HEK293 (cell line): ENCODE data around the gene PUDP.

Experiments used
- OSR2 ChIP-seq: fragments of 450-650 bp; formaldehyde crosslinking; IDR thresholded peaks from 2 replicates; pipeline ENCODE4 v1.5.1; 2016; ENCODE audit warnings: missing biosample characterization, missing genetic modification characterization
- SETDB1 ChIP-seq: IDR thresholded peaks from one replicate; pipeline ENCODE4 v1.6.1; 2017; ENCODE audit warnings: mild to moderate bottlenecking, low read length, moderate library complexity, mixed read lengths; ENCODE audit not compliant: insufficient read length
- ZNF398 ChIP-seq: fragments of 450-650 bp; formaldehyde crosslinking; IDR thresholded peaks from 2 replicates; pipeline ENCODE4 v1.5.1; 2017; ENCODE audit warnings: missing biosample characterization, missing genetic modification characterization
- ZNF449 ChIP-seq: fragments of 450-650 bp; formaldehyde crosslinking; IDR thresholded peaks from 2 replicates; pipeline ENCODE4 v1.5.1; 2017; ENCODE audit warnings: missing biosample characterization, mild to moderate bottlenecking, missing genetic modification characterization, moderate library complexity
- ZNF521 ChIP-seq: fragments of 450-650 bp; formaldehyde crosslinking; IDR thresholded peaks from 2 replicates; pipeline ENCODE4 v1.5.1; 2017; ENCODE audit warnings: missing biosample characterization, mild to moderate bottlenecking, missing genetic modification characterization
- ZNF776 ChIP-seq: fragments of 450-650 bp; formaldehyde crosslinking; IDR thresholded peaks from 2 replicates; pipeline ENCODE4 v1.5.0; 2017; ENCODE audit warnings: missing biosample characterization, missing genetic modification characterization, borderline replicate concordance
- TF ChIP-seq, protein P1 (sequence below): fragments of 450-650 bp; formaldehyde crosslinking; IDR thresholded peaks from 2 replicates; pipeline ENCODE4 v1.5.1; 2016; ENCODE audit warnings: missing biosample characterization, missing genetic modification characterization
- TF ChIP-seq, protein P2 (sequence below): fragments of 450-650 bp; IDR thresholded peaks from 2 replicates; pipeline ENCODE4 v1.5.1; 2018; ENCODE audit warnings: missing biosample characterization, mild to moderate bottlenecking, missing genetic modification characterization

GRCh38 chrX:7068939-7069367 lies 79.0 kb downstream of the PUDP start:
- TF ChIP-seq, protein P1, sequence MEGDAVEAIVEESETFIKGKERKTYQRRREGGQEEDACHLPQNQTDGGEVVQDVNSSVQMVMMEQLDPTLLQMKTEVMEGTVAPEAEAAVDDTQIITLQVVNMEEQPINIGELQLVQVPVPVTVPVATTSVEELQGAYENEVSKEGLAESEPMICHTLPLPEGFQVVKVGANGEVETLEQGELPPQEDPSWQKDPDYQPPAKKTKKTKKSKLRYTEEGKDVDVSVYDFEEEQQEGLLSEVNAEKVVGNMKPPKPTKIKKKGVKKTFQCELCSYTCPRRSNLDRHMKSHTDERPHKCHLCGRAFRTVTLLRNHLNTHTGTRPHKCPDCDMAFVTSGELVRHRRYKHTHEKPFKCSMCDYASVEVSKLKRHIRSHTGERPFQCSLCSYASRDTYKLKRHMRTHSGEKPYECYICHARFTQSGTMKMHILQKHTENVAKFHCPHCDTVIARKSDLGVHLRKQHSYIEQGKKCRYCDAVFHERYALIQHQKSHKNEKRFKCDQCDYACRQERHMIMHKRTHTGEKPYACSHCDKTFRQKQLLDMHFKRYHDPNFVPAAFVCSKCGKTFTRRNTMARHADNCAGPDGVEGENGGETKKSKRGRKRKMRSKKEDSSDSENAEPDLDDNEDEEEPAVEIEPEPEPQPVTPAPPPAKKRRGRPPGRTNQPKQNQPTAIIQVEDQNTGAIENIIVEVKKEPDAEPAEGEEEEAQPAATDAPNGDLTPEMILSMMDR (tag by site-specific recombination) = no peak
- TF ChIP-seq ZNF398 (tag by site-specific recombination) (no peak), OSR2 (no peak), ZNF776 (no peak), ZNF449 (tag by site-specific recombination) (no peak), SETDB1 (no peak), ZNF521 (tag by site-specific recombination) (no peak)
- TF ChIP-seq, protein P2, sequence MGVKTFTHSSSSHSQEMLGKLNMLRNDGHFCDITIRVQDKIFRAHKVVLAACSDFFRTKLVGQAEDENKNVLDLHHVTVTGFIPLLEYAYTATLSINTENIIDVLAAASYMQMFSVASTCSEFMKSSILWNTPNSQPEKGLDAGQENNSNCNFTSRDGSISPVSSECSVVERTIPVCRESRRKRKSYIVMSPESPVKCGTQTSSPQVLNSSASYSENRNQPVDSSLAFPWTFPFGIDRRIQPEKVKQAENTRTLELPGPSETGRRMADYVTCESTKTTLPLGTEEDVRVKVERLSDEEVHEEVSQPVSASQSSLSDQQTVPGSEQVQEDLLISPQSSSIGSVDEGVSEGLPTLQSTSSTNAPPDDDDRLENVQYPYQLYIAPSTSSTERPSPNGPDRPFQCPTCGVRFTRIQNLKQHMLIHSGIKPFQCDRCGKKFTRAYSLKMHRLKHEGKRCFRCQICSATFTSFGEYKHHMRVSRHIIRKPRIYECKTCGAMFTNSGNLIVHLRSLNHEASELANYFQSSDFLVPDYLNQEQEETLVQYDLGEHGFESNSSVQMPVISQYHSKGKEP = no peak
